CD4-positive, alpha-beta memory T cell (primary cell): Measurements from ENCODE around the gene GIPC2. TPM values are rescaled to one million over a fixed set of nuclear protein-coding genes. Genes with fewer than 3 reads are reported as not detected.

ENCODE experiments used
- CTCF ChIA-PET: fragments of 350-600 bp; sonication (Branson Sonifier 250); formaldehyde crosslinking; loops from one replicate; lab custom pipeline; 2021; ENCODE audit warnings: inconsistent platforms; ENCODE audit not compliant: partially characterized antibody; lab: Charles Lee
- POLR2A ChIA-PET: fragments of 350-600 bp; sonication (Branson Sonifier 250); formaldehyde crosslinking; loops from one replicate; lab custom pipeline; 2021; ENCODE audit not compliant: partially characterized antibody; lab: Charles Lee
- DNase-seq, 5 donors: peaks; one replicate each; pipeline versions ENCODE4 v3.0.0 to v3.0.0-alpha.2; 2020 to 2022; ENCODE audit warnings: mixed read lengths in 1 of 5
- H3K27ac ChIP-seq: one replicate; pipeline ENCODE4 v1.7.0; 2013; ENCODE audit warnings: low read depth, low read length
- H3K27me3 ChIP-seq: 2 replicates; pipeline ENCODE4 v1.7.0; 2013; ENCODE audit warnings: mild to moderate bottlenecking, low read length, moderate library complexity; ENCODE audit not compliant: insufficient read depth
- H3K36me3 ChIP-seq: 2 replicates; pipeline ENCODE4 v1.7.0; 2013; ENCODE audit warnings: mild to moderate bottlenecking, low read length, moderate library complexity; ENCODE audit not compliant: insufficient read depth
- H3K4me1 ChIP-seq: 2 replicates; pipeline ENCODE4 v1.7.0; 2013; ENCODE audit warnings: mild to moderate bottlenecking, low read length, moderate library complexity; ENCODE audit not compliant: insufficient read depth
- H3K4me3 ChIP-seq, 2 donors: one replicate each; pipeline ENCODE4 v1.7.0; 2013; ENCODE audit warnings: low read length in 2 of 2, mild to moderate bottlenecking in 1 of 2
- H3K9me3 ChIP-seq, 2 donors: one replicate each; pipeline ENCODE4 v1.7.0; 2013; ENCODE audit warnings: low read length in 2 of 2, control low read depth in 1 of 2; ENCODE audit not compliant: control insufficient read depth in 1 of 2
- H3K27ac Mint-ChIP-seq, 7 donors: one replicate each; pipeline ENCODE4 v1.8.0; 2020 to 2021; ENCODE audit warnings: mixed read lengths in 7 of 7, mild to moderate bottlenecking in 6 of 7, inconsistent platforms in 3 of 7, moderate library complexity in 3 of 7
- H3K27me3 Mint-ChIP-seq, 2 donors: one replicate each; pipeline ENCODE4 v1.8.0; 2020 to 2021; ENCODE audit warnings: mixed read lengths in 2 of 2
- H3K36me3 Mint-ChIP-seq, 2 donors: one replicate each; pipeline ENCODE4 v1.8.0; 2020 to 2021; ENCODE audit warnings: mixed read lengths in 2 of 2, inconsistent platforms in 1 of 2, mild to moderate bottlenecking in 1 of 2
- H3K4me1 Mint-ChIP-seq, 4 donors: one replicate each; pipeline ENCODE4 v1.8.0; 2020 to 2021; ENCODE audit warnings: mixed read lengths in 4 of 4, mild to moderate bottlenecking in 1 of 4
- H3K4me3 Mint-ChIP-seq, 8 donors: one replicate each; pipeline ENCODE4 v1.8.0; 2020 to 2021; ENCODE audit warnings: mixed read lengths in 8 of 8, mild to moderate bottlenecking in 7 of 8, moderate library complexity in 6 of 8, inconsistent platforms in 3 of 8
- H3K9me3 Mint-ChIP-seq, 8 donors: one replicate each; pipeline ENCODE4 v1.8.0; 2020 to 2021; ENCODE audit warnings: mixed read lengths in 8 of 8, mild to moderate bottlenecking in 5 of 8, inconsistent platforms in 3 of 8, moderate library complexity in 1 of 8
- intact Hi-C: fragments of 100-400 bp; cut with micrococcal nuclease; formaldehyde crosslinking; loops from one replicate; pipeline ENCODE4 v1.15.1; 2023
- polyA plus RNA-seq, 2 donors: library from polyadenylated mRNA; unstranded; fragments of 300-500 nt; fragmentation: Illumina TruSeq; gene quantifications; one replicate each; pipeline ENCODE4 v1.2.3, GENCODE V29; 2021
- total RNA-seq, 2 experiments: library from RNA; stranded (reverse); gene quantifications; one replicate each; pipeline ENCODE4 v1.2.3, GENCODE V29; 2021

Gene GIPC2
- total and polyA plus RNA-seq, 4 experiments from 2014 or later: 0.13 to 0.52 (median 0.30) TPM

DNA sequence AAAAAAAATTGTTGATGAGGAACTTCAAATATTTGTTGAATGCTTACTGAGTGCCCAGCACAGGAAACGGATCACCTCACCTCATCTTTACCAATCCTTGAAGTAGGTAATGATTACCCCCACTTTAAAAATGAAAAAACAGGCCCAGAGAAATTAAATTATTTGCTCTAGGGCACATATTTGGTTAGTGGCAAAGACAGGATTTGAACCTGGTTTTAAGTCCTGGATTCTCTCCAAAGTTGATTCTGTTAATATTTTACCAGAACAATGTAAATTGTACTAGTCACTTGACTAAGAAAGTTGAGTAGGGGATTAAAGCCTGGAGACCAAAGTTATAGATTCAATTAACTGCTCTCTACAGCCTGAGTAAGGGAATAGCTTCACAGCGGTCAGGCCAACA lies 97.9 kb downstream of the GIPC2 start:
- Histone ChIP-seq H3K9me3 (no peaks in the 10 kb centered on the region), H3K4me3 (peak overlapping the region in 1 of 2 donors; percentile 34), H3K27me3 (no peaks in the 10 kb centered on the region), H3K36me3 (no peaks in the 10 kb centered on the region), H3K4me1 (peaks cover 11% of the 10 kb centered on the region), H3K27ac (no peak overlapping the region)
- Mint-ChIP-seq H3K4me3 (peak overlapping the region; percentile 79 to 91 (median 86)), H3K27me3 (peaks cover 3 to 10% of the 10 kb centered on the region in 2 donors), H3K9me3 (no peaks in the 10 kb centered on the region), H3K4me1 (peaks cover 8 to 35% (median 12%) of the 10 kb centered on the region in 4 donors), H3K36me3 (no peaks in the 10 kb centered on the region), H3K27ac (peak overlapping the region; percentile 8 to 96 (median 82))
- DNase-seq: no peak
- ChIA-PET POLR2A (no interaction called here), CTCF (interaction anchor here (0.5 to 4.6 kb wide), 8 partner anchors 11 to 532 kb away, joined by 3 to 45 read pairs (median 4); partner anchors contain the start of gene DNAJB4)
- intact Hi-C loops: no loop called here

DNA sequence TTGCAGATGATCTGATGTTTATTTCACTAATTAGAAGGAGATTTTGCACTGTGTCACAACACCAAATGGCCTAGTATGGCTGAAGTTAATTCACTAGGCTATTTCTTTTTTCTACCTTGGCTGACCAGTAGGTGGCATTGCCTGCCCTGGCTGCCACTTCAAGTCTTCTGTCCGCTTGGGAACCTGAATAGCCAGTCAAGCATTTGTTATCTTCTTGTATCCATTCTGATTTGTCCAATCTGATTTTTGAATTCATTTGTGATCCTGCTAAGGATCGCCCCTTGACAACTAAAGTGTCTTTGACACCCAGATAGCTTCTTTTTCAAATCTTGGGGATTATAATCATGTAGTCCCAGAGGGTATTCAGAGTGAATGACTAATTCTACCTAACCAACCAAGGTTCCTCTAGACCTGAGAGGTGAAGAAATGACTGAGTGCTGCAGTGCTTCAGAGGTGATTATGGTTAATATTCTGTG lies 99.4 kb downstream of the GIPC2 start:
- H3K27ac Mint-ChIP-seq: no peak overlapping the region
- POLR2A ChIA-PET: no interaction called here
- no peaks in the 10 kb centered on the region for H3K9me3 ChIP-seq

GRCh38 chr1:78146205-78146771 lies 100.5 kb downstream of the GIPC2 start:
- H3K27ac Mint-ChIP-seq: no peak overlapping the region
- no peaks in the 10 kb centered on the region for H3K9me3 Mint-ChIP-seq
- ChIA-PET CTCF (interaction anchor here (0.8 to 3.1 kb wide), 11 partner anchors 9 to 531 kb away, joined by 3 to 17 read pairs (median 6); no protein-coding TSS in a partner anchor), POLR2A (no interaction called here)
- intact Hi-C loops: loop anchor here (5.0 kb wide), 1 partner anchor 471 kb away; no protein-coding TSS in a partner anchor
- H3K27ac ChIP-seq: no peak overlapping the region
- H3K36me3 ChIP-seq: no peaks in the 10 kb centered on the region
- no peaks in the 10 kb centered on the region for H3K36me3 Mint-ChIP-seq
- no peak overlapping the region for H3K4me3 ChIP-seq
- H3K4me1 ChIP-seq: peaks cover 11% of the 10 kb centered on the region
- no peaks in the 10 kb centered on the region for H3K9me3 ChIP-seq
- peaks cover 9 to 13% of the 10 kb centered on the region in 2 donors for H3K27me3 Mint-ChIP-seq
- DNase-seq: no peak
- H3K4me1 Mint-ChIP-seq: peaks cover 8 to 35% (median 12%) of the 10 kb centered on the region in 4 donors
- H3K27me3 ChIP-seq: no peaks in the 10 kb centered on the region
- no peak overlapping the region for H3K4me3 Mint-ChIP-seq

More for the DNA sequence above, 99.4 kb downstream of the GIPC2 start:
- Histone ChIP-seq H3K4me3 (no peak overlapping the region), H3K36me3 (no peaks in the 10 kb centered on the region), H3K4me1 (peaks cover 11% of the 10 kb centered on the region), H3K27ac (no peak overlapping the region), H3K27me3 (no peaks in the 10 kb centered on the region)
- peak overlapping the region in 1 of 8 donors; percentile 50 for H3K4me3 Mint-ChIP-seq
- peak in 4 of 5 donors; percentile 29 to 36 (median 32) for DNase-seq
- intact Hi-C loops: loop anchor here (1.0 to 5.0 kb wide), 2 partner anchors 472 to 531 kb away; no protein-coding TSS in a partner anchor
- H3K27me3 Mint-ChIP-seq: peaks cover 9 to 13% of the 10 kb centered on the region in 2 donors
- no peaks in the 10 kb centered on the region for H3K9me3 Mint-ChIP-seq
- no peaks in the 10 kb centered on the region for H3K36me3 Mint-ChIP-seq
- CTCF ChIA-PET: interaction anchor here (1.1 to 3.1 kb wide), 13 partner anchors 8 to 537 kb away, joined by 3 to 17 read pairs (median 6); partner anchors contain the start of gene IFI44L
- peaks cover 8 to 35% (median 12%) of the 10 kb centered on the region in 4 donors for H3K4me1 Mint-ChIP-seq

- Mint-ChIP-seq H3K36me3 (no peaks in the 10 kb centered on the region), H3K4me1 (peaks cover 8 to 29% (median 9%) of the 10 kb centered on the region in 4 donors), H3K27ac (no peak overlapping the region), H3K9me3 (no peaks in the 10 kb centered on the region), H3K27me3 (peaks cover 9 to 13% of the 10 kb centered on the region in 2 donors), H3K4me3 (no peak overlapping the region)
- no peak overlapping the region for H3K4me3 ChIP-seq
- CTCF ChIA-PET: interaction anchor here (1.1 to 2.7 kb wide), 2 partner anchors 10 to 16 kb away, joined by 4 to 17 read pairs; no protein-coding TSS in a partner anchor
- POLR2A ChIA-PET: no interaction called here
- no peaks in the 10 kb centered on the region for H3K36me3 ChIP-seq
- H3K9me3 ChIP-seq: no peaks in the 10 kb centered on the region
- H3K27ac ChIP-seq: no peak overlapping the region
- peaks cover 11% of the 10 kb centered on the region for H3K4me1 ChIP-seq
- intact Hi-C loops: loop anchor here (5.0 kb wide), 1 partner anchor 470 kb away; no protein-coding TSS in a partner anchor
- no peak for DNase-seq
- no peaks in the 10 kb centered on the region for H3K27me3 ChIP-seq
Observed at GRCh38 chr1:78147031-78147430, 101.3 kb downstream of the GIPC2 start.

DNA sequence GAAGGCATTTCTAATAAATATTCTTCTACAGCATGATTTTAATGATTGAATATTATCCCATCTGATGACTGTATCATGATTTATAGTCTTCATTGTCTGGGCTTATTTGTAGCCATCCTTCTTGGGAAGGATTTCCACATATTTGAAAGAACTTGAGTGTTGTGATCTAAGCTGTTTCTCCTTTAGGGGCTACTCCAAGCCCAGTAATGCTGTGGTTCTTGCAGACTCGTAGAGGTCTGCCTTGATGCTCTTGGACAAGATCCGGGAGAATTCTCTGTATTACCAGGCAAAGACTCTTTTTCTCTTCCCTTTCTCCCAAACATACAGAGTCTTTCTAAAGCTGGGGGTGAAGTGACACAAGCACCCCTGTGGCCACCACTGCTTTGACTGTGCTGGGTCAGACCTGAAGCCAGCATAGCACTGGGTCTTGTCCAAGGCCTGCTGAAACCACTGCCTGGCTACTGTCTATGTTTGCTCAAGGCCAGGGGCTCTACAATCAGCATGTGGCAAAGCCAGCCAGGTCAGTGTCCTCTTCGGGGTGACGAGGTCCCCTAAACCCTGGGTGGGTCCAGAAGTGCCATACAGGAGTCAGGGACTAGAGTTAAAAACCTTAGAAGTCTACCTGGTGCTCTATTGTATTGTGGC lies 107.4 kb downstream of the GIPC2 start:
- Mint-ChIP-seq H3K9me3 (no peaks in the 10 kb centered on the region), H3K27me3 (peaks cover 12% of the 10 kb centered on the region in 2 donors), H3K4me1 (peaks cover 0 to 2% (median 0%) of the 10 kb centered on the region in 4 donors), H3K4me3 (peak overlapping the region in 1 of 8 donors; percentile 23), H3K27ac (no peak overlapping the region), H3K36me3 (no peaks in the 10 kb centered on the region)
- Histone ChIP-seq H3K36me3 (no peaks in the 10 kb centered on the region), H3K9me3 (no peaks in the 10 kb centered on the region), H3K27ac (no peak overlapping the region), H3K4me3 (no peak overlapping the region), H3K4me1 (no peaks in the 10 kb centered on the region), H3K27me3 (no peaks in the 10 kb centered on the region)
- POLR2A ChIA-PET: no interaction called here
- no peak for DNase-seq
- CTCF ChIA-PET: no interaction called here
- intact Hi-C loops: no loop called here

DNA sequence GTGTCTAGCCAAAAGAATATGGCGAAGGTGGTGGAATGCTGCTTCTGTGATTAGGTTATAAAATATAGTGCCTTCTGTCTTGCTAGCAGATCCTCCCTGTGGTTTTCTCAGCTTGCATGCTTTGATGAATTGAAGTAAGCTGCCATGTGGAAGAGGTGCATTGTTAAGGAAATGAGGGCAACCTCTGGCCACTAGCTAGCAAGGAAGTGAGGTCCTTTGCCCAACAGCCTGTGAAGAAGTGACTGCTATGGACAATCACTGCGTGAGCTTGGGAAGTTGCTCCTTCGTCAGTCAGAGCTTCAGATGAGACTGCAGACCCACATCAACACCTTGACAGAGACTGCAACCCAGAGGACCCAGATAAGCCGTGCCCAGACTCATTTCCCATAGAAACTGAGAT lies 109.4 kb downstream of the GIPC2 start:
- H3K9me3 Mint-ChIP-seq: peaks cover 0 to 5% (median 0%) of the 10 kb centered on the region in 8 donors
- H3K36me3 Mint-ChIP-seq: no peaks in the 10 kb centered on the region
- Histone ChIP-seq H3K27ac (no peak overlapping the region), H3K4me3 (no peak overlapping the region), H3K27me3 (no peaks in the 10 kb centered on the region), H3K4me1 (no peaks in the 10 kb centered on the region), H3K36me3 (no peaks in the 10 kb centered on the region), H3K9me3 (no peaks in the 10 kb centered on the region)
- no peak for DNase-seq
- no peak overlapping the region for H3K4me3 Mint-ChIP-seq
- H3K27ac Mint-ChIP-seq: no peak overlapping the region
- ChIA-PET CTCF (no interaction called here), POLR2A (no interaction called here)
- intact Hi-C loops: no loop called here
- peaks cover 3 to 4% of the 10 kb centered on the region in 2 donors for H3K27me3 Mint-ChIP-seq
- H3K4me1 Mint-ChIP-seq: peaks cover 0 to 2% (median 0%) of the 10 kb centered on the region in 4 donors
